DND-41 (cell line): ENCODE measurements around the gene NDUFS8.

ENCODE experiments used
- CTCF ChIP-seq: IDR thresholded peaks from 2 replicates; pipeline ENCODE4 v1.5.1; 2012; ENCODE audit warnings: borderline replicate concordance, low read length, moderate library complexity, mild to moderate bottlenecking; ENCODE audit not compliant: poor library complexity, severe bottlenecking; ENCODE audit errors: extremely low read depth
- EZH2 ChIP-seq: IDR thresholded peaks from 3 replicates; pipeline ENCODE4 v1.6.1; 2012; ENCODE audit warnings: borderline replicate concordance, low read depth, mild to moderate bottlenecking, moderate library complexity, low read length, inconsistent platforms; ENCODE audit not compliant: severe bottlenecking

- no peak for TF ChIP-seq CTCF
- TF ChIP-seq EZH2 = no peak
Measured at GRCh38 chr11:68061508-68061907, 31.0 kb downstream of the NDUFS8 start.
